NCI-H2227 (cell line): ENCODE results near the gene DAAM1.
A peak's percentile ranks its signal among the peaks of the same experiment; 100 is the strongest.

Source experiments
- DNase-seq: peaks from one replicate; lab custom pipeline; 2025; ENCODE audit not compliant: unreplicated experiment; lab: John Stamatoyannopoulos, UW

Gene DAAM1

DNA sequence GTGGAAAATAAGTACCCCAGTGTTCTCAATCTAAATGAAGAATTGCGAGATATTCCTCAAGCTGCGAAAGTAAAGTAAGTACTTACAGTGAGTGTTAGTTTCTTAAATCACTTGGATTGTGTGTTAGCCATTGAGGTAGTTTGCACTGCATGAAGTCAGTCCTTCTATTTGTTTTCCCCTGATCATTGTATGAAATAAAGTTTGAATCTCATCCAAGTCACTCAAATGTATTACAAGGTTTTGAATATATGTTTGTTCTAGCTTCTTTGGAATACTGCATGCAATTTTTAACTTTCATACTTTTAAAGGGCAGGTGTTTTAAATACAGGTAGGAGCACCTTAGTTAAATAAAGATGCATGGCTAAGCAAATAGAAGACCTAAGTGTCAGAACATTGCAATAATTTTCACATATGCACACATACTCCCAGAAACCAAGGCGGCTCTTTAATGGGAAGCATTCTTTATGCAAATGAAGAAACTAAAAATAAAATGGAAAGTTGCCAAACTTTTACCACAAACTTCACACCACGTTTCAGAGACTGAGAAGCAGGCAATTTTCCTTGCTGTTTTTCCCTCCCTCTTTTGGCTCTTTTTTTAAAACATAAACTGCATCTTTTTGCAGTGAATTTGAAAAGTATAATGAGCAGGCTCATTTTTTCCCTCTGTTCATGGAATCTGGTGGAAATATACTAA lies 171.1 kb downstream of the DAAM1 start:
- DNase-seq: no peak

DNA sequence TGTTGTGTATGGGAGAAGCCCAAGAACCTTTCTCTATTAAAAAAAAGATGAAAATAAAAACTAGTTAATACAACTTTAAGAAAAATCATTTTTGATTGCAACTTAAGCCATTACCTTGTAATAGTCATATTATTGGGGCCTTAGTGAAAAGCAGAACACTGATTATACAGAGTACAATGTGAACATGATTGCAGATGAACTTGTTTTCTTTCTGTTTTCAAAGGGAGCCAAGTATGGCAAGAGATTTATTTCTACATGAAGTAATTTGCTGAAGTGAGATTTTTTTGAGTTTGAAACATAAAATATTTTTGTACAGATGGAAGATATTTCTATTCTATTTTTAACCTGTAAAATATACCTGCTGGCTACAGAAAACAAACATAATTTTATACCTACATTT lies 171.8 kb downstream of the DAAM1 start:
- DNase-seq: no peak

DNA sequence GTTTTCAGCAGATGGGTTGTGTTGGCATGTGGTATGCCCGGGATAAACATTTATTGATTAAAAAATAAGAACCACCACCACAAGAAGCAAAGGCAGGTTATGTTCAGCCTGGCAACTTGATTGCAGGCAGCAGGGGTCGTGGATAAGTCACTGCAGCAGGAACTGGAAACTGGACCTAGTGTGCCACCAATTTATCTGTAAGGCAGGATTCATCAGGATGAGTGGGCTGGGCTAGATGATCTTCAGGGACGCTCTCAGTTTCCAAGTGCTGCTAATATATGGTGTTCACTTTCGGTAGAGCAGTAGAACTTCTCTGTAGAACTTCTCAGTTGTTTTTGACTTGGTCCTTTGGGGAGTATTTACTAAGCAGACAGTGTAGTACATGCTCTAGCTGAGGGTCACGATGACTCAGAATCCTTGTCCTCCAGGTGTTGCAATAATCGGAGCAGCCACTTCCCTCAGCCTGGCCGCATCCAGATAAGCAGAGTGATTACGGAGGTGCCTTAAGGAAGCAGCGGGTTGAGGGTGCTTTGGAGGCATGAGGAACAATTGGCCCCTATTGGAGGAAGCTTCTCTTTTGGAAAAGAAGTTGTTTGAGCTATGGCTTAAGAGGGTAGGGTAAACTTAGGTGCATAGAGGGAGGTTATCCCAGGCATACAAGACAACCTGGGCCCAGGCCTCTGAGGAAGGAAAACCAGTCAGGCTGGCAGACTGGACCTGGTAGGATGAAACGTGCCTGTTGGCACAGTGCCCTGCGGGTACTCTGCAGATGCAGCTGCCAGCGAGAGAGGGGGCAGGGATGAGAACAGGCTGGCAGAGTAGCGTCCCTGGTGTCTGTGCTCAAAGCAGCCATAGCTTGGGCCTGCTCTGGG lies 172.7 kb downstream of the DAAM1 start:
- peak; percentile 44 for DNase-seq

DNA sequence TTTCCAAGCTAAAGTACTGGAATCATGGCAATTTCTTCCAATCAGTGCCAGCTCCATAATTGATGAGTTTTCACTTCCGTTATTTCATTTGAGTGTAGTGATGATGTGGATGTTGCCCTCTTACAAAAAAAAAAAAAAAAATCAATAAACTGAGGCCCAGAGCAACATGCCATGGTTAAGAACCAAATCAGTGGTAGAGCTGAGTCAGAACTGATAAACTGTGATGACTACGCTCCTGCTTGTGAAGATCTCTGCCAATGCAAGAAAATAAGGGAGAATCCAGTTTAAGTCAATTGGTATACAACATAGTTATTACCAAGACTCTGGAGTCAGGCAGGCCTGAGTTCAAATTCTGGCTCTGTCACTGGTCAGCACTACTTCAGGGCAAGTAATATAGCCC lies 174.0 kb downstream of the DAAM1 start:
- DNase-seq: no peak

DNA sequence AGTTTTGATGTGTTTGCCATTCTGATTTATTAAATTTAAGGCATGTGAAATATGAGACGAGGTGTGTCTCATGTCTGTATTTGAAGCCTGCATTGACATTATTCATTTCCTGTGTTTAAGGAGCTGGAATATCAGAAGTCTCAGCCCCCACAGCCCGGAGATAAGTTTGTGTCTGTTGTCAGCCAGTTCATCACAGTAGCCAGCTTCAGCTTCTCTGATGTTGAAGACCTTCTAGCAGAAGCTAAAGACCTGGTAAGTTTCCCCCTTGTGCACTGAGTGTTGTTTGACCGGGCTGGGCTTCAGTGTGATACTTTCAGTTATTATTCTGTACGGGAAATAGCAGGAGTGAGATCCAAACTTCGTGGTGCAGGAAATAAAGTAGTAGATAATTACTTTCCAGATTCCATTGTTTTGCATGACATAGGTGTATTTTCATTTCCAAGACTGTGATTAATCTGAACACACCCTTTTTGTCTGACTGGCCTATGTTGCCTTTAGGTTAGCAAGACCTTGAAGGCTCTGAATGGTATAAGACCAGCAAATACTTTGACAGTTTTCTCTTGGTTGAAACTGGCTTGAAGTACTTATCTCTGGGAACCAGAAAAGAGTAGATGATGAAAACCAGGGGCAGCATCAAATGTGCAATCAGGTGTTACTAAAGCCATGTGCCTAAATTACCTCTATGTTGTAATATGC lies 175.2 kb downstream of the DAAM1 start:
- DNase-seq: no peak

DNA sequence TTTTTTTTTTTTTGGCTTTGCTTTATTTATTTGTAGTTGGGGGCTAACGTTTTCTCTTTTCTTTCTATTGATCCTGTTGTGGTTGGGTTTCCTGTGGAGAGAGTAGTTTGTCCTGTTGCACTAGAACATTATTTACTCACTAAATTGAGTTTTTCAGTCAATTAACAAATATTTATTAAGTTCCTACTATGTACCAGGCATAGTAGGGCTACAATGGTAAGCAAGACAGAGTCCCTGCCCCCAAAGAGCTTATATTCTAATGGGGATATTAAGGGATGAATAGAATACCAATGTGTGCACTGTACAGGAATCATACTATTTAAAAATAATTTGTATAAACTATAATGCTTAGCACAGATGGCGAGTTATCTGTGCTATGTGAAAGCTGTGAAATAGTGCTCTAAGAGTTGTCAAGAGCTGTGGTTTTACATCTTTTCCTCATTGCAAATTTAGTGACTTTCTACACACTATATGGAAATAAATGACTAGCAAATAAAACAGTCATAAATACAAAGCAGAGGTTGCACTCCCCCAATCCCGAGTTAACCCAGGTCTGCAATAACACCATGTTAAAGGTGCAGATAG lies 181.8 kb downstream of the DAAM1 start:
- no peak for DNase-seq

DNA sequence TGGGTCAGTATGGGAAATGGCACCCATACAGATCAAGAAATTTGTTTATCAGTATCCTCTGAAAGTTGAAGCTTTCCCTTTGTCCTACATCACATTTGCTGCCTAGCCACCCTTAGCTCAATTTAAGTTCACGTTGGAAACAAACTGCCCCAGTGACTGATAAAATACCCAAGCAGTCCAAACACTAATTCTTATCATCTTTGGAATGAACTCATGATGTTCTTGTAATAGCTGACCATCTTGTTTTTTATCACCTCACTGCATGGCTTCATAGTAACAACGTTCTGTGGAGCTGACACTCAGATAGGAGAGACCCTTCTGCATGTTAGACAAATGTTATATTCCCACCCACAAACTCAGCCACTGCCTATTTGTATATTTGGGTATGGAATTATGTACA lies 183.3 kb downstream of the DAAM1 start:
- no peak for DNase-seq

DNA sequence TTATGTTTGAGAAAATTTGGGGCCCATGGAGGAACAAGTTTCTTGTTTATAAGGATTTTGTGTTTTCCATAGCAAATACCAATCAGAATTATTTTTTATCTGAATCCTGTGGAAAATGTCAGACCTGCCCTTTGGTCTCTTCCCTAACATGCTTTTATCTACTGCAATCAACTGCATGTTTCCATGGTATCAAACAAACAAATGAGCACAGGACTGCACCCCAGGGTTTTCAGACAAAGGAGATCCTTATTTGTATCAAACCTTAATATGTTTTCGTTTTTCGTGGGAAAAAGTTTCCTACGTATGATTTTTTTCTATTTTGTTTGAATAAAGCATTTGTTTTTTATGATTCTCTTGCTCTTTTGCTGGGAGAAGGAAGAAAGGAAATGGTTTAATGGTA lies 185.6 kb downstream of the DAAM1 start:
- peak; percentile 26 for DNase-seq

DNA sequence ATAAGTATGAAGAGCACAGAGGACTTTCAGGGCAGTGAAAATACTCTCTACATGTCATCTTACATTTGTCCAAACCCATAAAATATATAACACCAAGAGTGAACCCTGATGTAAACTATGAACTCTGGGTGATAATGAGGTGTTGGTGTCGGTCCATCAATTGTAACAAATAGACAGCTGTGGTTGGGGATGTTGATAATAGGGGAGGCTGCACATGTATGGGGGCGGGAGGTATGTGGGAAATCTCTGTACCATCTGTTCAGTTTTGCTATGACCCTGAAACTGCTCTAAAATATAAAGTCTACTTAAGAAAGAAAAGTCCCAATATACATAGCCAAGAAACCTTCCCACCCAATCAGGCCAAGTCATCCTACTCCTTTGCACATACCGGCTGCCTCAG lies 188.2 kb downstream of the DAAM1 start:
- DNase-seq: no peak

DNA sequence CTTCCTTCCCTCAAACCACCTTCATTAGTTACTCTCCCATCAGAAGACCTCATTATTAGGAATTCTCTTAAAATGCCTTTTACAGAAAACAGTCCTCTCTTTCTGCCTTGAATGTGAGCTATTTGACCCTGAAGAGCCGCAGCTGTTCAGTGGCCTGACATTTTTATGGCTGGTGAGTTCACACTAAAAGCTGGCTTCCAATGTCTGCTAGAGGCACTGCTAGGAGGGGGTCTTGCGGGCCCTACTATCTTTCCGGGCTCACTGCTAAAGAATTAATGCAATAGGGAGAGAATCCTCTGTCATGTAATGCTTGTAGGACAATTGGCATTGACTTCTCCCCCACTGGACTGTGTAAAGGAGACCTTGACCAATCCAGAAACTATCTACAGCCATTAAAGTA lies 189.0 kb downstream of the DAAM1 start:
- DNase-seq: no peak

DNA sequence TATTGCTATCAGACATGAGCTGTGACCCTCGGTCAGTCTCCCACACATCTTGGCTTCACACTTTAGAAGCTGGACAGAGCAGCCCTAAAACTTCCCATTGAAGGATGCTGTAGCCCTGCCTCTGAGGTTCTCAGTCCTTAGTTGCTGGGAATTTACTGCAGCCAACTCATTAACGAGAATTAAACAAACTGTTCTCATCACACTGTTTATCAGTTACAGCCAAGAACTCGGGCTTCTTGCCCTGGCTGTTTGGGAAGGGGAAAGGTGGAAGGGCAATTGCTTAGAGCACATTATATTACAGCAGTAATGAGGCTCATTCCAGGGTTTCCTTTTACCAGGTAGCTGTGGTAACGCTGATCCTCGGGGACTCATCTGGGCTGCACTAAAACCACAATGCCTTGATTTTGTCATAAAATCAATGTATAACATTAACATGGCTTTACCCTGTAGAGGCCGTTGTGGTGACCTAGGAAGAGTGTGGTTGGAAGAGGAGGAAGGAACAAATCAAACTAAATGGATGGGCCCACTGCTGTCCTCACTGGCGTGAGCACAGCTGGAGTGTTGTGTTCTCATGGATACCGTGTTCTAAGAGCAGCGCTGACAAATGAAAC lies 189.6 kb downstream of the DAAM1 start:
- DNase-seq: peak; percentile 10

DNA sequence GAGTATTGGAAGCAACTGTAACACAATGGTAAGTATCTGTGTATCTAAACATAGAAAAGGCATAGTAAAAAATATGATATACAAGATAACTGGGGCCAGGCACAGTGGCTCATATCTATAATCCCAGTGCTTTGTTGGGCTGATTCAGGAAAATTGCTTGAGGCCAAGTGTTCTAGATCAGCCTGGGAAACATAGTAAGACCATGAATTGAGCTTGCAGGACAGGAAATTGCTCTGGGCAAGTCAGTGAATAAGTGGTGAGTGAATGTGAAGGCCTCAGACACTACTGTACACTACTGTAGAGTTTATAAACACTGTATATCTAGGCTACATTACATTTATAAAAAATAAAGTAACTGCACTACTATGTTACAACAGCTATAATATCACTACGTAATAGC lies 201.5 kb downstream of the DAAM1 start:
- no peak for DNase-seq

DNA sequence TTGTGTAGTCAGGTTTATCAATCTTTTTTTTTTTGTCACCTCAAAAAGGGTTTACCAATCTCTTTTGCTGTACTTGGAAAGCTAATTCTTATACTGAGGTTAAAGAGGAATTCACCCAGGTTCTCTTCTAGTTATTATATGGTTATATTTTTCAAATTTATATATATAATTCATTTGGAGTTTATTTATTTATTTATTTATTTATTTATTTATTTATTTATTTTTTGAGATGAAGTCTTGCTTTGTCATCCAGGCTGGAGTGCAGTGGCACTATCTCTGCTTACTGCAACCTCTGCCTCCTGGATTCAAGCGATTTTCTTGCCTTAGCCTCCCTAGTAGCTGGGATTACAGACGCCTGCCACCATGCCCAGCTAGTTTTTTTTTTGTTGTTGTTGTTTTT lies 202.9 kb downstream of the DAAM1 start:
- no peak for DNase-seq

DNA sequence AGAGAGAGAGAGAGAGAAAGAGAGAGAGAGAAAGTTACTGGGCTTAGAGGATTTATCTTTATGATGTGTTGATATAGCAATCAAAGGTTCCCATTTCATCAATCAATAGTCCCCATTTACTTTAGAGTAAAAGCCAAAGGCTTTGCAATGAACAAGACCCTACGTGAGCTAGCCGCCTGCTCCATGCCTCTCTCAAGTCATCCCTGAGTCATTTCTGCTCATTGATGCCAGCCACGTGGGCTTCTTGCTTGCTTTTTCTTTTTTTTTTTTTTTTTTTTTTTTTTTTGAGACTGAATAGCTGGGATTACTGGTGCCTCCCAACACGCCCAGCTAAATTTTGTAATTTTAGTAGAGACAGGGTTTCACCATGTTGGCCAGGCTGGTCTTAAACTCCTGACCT lies 205.8 kb downstream of the DAAM1 start:
- no peak for DNase-seq

DNA sequence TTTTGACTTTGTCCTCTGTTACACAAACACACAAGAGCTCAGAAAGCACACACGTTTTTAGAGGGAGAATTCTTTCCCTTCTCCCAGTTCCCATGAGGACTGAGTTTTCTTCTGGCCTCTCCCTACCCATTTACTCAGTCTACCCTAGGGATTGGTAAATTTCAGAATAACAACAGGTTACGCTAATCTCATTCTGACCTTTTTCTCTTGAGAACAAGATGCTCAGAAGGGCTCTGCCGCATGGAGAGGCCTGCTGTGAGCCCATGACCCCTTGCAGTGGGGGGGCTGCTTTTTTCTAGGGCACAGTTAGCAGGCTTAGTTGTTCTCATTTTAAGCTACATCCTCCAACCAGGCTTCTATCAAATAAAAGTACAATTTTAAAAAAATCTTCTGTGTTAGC lies 207.2 kb downstream of the DAAM1 start:
- DNase-seq: no peak

DNA sequence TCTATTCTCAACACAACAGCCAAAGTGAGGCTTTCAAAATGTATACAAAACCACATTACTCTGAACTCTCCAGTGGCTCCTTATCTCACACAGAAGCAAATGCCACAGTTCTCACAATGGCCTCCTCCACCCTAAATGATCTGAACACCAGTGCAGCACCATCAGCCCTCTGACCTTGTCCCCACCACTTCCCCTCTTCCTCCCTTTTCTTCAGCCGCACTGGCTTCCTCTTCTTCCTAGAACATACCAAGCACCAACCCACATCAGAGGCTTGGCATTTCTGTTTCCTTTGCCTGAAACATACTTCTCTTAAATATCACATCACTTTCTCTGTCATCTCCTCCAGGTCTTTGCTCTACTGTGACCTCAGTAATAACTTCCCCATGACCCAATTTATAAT lies 210.4 kb downstream of the DAAM1 start:
- no peak for DNase-seq

DNA sequence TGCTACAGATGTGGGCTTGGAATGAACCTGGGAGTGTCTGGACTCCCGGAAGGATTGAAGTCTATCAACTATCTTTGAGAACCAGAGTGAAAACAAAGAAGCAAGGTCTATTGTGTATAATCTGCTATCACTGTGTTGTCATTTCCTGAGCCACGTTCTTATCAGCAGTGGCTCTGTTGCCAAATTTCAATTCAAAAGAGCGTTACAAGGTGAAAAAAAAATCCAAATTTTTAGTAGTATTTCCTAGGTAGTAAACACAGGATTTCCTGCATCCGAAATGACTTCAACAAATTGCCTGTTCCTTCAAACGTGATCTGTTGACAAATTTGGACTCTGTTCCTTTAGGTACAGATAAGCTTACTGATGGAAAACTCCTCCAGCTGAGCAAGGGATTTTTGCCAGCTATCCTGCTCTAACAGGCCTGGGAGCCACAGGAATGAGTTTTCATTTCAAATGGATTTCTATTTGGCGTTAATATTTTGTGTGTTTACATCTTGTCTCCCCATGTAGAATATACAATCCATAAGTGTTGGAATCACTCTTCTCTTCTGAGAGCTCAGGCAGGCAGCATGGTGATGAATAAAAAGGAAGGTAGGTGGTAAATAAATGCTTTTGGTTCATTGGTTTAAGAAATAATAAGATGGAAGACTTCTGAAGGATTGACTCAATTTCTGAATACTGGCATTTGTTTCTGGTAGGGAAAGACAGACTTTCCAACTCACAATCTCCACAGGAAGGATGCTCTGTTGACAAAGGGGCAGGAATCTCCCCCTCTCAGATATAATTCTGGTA lies 218.2 kb downstream of the DAAM1 start:
- no peak for DNase-seq

DNA sequence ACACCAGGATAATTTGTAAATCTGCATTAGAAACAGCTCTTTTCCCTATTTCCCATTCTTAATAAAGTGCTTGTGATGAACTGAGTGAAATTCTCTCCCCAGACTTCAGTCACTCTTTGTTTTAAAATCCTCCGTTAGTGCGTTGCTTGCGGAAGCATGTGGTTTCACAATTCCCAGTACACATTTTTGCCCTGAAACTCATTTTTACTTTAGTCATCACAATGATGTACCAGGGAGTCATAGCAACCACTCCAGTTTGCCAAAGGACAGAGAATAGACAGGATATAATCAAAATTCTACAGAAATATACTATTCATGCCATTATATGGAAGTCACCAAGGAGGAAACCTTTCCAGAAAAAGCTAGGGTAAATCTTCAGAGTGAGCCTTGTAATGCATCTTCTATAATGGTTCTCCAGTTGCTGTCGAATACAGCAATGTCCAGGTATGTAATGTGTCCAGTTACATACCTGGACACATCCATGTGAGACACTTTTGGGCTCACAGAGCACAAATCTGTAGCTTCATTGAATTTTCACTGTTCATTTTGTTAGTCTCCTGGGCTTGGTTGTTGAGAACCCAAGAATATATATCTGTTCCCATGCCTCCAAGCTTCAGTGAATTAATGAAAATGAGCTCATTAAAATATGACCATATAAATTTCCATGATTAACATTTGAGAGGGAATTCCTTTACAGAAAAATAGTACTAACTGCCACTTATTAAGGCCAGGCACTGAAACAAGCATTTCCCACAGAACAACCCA lies 219.0 kb downstream of the DAAM1 start:
- no peak for DNase-seq

DNA sequence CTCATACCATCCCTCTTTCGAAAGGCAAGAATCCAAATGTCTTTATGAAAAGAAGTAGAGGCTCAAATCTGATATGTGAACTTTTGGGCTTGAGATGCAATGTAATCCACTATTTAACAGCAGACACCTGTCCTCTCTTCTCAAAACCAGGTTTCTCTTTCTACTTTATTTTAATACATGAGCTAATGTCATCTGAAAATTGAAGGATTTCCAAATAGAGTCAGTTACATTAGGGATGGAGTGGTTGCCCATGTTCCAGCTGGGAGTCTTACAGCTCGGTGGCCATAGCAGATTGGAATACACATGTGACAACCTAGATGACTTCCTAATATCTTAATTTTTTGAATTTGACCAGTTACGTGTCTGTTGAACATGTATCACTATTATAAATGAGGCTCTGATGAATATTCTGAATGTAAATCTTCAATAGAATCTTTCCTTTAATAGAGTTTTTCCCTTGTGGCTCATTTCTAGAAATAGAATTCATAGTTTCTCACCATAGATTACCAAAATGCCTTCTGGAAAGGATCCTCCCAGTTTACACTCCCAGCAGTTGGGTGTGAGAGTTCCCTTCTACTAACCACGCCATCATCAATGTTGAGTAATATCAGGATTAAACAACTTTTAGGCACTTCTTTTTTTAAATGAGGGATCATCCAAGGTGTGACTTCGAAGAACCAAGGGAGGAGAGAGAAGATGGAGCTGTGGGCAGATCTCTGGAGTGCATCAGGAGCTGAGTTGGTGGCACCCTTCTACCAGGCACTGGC lies 227.6 kb downstream of the DAAM1 start:
- DNase-seq: no peak
